ENCODE measurements around the gene RTN4R.

Gene RTN4R

GRCh38 chr22:20226760-20227350 is 41.3 kb downstream of the RTN4R start:
- DNase-seq = no peak

- no peak for DNase-seq
These were observed 41.9 kb downstream of the RTN4R start for GRCh38 chr22:20226077-20226716.

GRCh38 chr22:20225693-20225966 is 42.5 kb downstream of the RTN4R start:
- no peak for DNase-seq

GRCh38 chr22:20224917-20225692 is 43.0 kb downstream of the RTN4R start:
- no peak for DNase-seq

DNA sequence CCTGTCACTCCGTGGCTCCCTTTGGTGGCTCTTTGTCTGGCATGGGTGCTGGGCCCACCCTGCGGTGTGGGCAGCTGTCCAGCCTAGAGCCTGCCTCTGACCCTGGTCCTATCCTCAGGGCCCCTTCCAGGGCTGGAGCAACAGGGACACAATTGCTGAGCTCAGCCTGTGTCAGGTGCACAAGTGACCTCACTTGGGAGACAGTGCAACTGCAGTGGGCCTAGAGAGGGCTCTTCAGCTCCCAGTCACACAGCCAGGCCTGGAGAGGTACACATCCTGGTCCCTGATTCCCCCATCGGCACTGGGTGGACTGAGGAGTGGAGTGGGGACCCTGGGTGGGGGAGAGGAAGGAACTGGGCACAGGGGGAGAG is 43.9 kb downstream of the RTN4R start:
- no peak for DNase-seq

- no peak for DNase-seq
These were observed 44.5 kb downstream of the RTN4R start for GRCh38 chr22:20223421-20224255.

GRCh38 chr22:20222764-20223420 is 45.2 kb downstream of the RTN4R start:
- no peak for DNase-seq

GRCh38 chr22:20221421-20222340 is 46.4 kb downstream of the RTN4R start:
- no peak for DNase-seq

DNA sequence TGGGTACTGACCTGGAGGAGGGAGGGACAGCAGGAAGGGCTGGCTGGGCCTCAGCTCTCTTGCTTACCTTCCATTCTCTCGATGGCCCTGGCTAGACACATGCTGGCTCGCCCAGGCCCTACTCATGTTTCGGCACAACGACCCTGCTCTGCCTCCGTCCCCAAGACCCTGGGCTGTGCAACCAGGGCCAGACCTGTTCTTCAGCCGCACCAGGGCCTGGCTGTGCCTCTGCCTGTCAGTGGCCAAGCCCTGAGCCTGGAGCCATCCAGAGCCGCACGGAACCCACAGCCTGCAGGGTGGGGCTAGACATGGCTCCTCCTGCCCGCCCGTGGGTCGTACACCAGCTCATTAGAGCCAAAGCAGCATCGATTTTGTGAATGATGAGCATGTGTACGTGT is 47.5 kb downstream of the RTN4R start:
- no peak for DNase-seq

- no peak for DNase-seq
These were observed 48.2 kb downstream of the RTN4R start for GRCh38 chr22:20219667-20220628.

GRCh38 chr22:20218987-20219386 is 49.1 kb downstream of the RTN4R start:
- no peak for DNase-seq

DNA sequence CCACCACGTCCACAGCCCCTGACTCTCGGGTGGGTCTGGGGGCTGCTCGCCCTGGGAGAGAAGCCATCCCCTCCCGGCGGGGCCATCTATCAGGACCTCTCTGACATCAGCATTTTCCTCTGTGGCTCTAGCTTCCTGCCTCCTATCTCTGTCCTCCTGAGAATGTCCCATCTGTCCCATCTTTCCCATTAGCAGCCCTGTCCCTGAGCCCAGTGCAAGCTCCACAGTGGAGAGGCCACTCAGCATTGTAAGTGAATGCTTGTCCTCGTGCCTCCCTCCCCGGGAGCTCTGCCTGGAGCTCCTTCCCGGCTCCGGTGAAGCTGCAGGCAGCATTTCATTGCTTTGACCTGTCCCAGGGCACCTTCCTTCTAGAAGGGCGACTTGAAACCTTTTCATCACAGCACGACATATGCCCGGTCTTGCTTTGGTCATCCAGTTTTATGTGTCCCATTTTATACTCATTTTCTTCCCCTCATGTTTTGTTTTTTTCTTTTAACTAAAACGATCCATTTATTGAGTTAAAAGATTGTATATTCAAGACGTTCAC is 49.7 kb downstream of the RTN4R start:
- no peak for DNase-seq

GRCh38 chr22:20217563-20217962 is 50.6 kb downstream of the RTN4R start:
- DNase-seq = no peak

GRCh38 chr22:20216863-20217499 is 51.1 kb downstream of the RTN4R start:
- no peak for DNase-seq

- no peak for DNase-seq
These were observed 52.4 kb downstream of the RTN4R start for GRCh38 chr22:20215742-20216141.

DNA sequence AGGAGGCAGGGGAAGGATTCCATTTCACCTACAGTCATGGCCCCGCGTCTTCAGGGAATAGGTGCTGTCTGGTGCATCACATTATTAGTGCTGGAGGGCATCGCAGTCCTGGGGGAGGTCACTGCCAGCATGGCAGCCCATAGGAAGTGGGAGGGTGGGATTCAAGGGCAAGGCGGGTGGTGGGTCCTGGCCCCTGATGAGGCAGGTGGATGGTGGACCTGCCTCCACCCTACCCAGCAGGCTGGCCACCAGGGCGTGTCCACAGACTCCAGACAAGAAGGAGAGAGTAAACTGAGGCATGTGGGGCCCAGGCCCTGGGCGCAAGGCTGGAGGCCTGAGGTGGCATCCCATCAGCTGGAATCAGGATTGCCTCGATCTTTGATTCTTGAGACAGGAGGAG is 53.3 kb downstream of the RTN4R start:
- DNase-seq = no peak

- DNase-seq = no peak
These were observed 54.0 kb downstream of the RTN4R start for GRCh38 chr22:20213833-20214708.

GRCh38 chr22:20212754-20213699 is 55.1 kb downstream of the RTN4R start:
- no peak for DNase-seq
